ENCODE results near the gene CNKSR3. TPM values are rescaled to one million over a fixed set of nuclear protein-coding genes. Genes with fewer than 3 reads are reported as not detected.

Gene CNKSR3
- total RNA-seq, 1 donor: 4.7 TPM

DNA sequence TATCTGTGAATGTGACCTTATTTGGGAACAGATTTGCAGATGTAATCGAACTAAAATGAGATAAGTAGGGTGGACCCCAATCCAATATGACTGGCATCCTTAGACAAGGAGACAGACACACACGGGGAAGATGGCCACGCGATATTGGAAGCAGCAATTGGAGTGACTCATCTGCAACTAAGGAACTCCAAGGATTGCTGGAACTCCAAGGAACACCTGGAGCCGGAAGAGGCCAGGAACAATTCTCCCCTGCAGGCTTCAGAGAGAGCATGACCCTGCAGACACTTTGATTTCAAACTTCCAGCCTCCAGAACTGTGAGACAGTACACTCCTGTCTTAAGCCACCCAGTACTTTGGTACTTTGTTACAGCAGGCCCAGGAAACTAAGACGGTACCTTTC, 19.5 kb upstream of the CNKSR3 start:
- no peak overlapping the region for H3K4me3 ChIP-seq (ENCODE audit: low read depth, low read length)
- TF ChIP-seq, protein P1, sequence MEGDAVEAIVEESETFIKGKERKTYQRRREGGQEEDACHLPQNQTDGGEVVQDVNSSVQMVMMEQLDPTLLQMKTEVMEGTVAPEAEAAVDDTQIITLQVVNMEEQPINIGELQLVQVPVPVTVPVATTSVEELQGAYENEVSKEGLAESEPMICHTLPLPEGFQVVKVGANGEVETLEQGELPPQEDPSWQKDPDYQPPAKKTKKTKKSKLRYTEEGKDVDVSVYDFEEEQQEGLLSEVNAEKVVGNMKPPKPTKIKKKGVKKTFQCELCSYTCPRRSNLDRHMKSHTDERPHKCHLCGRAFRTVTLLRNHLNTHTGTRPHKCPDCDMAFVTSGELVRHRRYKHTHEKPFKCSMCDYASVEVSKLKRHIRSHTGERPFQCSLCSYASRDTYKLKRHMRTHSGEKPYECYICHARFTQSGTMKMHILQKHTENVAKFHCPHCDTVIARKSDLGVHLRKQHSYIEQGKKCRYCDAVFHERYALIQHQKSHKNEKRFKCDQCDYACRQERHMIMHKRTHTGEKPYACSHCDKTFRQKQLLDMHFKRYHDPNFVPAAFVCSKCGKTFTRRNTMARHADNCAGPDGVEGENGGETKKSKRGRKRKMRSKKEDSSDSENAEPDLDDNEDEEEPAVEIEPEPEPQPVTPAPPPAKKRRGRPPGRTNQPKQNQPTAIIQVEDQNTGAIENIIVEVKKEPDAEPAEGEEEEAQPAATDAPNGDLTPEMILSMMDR (IDR thresholded peaks at IDR 0.05; ENCODE audit: insufficient read depth, low read depth, low read length): no peak
- DNase-seq (ENCODE audit: low read depth): no peak

DNA sequence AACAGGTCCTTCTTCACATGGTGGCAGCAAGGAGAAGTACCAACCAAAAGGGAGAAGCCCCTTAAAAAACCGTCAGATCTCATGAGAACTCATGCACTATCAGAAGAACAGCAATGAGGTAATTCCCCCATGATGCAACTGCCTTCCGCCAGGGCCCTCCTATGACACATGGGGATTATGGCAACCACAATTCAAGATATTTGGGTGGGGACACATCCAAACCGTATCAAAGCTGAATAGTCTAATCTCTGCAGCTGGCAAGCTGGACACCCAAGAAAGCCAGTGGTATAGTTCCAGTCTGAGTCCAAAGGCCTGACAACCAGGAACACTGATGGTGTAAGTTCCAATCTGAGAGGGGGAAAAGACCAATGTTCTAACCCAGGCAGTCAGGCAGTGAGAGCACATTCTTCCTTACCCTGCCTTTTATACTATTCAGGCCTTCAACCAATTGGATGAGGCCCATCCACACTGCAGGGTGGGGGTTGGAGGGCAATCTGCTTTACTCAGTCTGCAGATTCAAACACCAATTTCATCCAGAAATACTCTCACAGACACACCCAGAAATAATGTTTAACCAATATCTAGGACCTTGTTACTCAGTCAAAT, 17.9 kb upstream of the CNKSR3 start:
- no peak for DNase-seq (ENCODE audit: low read depth)
- no peak overlapping the region for H3K4me3 ChIP-seq (ENCODE audit: low read depth, low read length)
- TF ChIP-seq, protein P1 (IDR thresholded peaks at IDR 0.05; ENCODE audit: insufficient read depth, low read depth, low read length): no peak

DNA sequence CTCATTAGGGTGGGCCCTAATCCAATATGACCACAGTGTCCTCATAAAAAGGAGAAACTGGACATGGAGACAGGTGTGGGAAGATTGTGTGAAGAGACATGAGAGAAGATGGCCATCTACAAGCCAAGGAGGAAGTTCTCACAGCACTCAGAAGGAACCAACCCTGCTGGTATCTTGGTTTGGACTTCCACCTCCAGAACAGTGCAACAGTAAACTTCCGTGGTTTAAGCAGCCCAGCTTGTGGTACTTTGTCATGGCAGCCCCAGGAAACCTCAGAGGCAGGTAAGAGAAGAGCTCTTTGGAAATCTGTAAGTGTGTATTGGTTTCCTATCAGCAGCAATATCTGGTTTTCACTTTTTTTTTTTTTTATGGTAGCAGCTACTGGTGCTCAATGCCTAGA, 16.5 kb upstream of the CNKSR3 start:
- no peak for DNase-seq (ENCODE audit: low read depth)
- TF ChIP-seq, protein P1 (IDR thresholded peaks at IDR 0.05; ENCODE audit: insufficient read depth, low read depth, low read length): no peak
- no peak overlapping the region for H3K4me3 ChIP-seq (ENCODE audit: low read depth, low read length)

DNA sequence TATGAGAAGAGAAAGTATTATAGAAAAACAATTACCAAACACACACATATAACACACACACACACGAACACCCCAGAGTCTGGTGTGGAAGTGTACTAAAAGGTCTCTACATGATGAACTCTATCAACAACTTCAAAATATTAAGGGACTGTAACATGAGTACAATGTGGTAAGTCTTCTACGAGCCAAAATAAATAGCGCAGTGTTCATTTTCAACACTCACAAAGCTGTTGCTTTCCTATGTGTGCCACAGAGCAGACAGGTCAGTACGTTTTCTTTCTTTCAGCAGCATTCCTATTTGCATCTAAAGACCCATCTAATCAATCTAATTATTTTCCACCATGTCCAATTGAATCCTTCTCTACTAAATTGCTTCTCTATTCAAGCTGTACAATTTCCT, 12.1 kb upstream of the CNKSR3 start:
- DNase-seq (ENCODE audit: low read depth): no peak
- H3K4me3 ChIP-seq (ENCODE audit: low read depth, low read length): no peak overlapping the region
- TF ChIP-seq, protein P1 (IDR thresholded peaks at IDR 0.05; ENCODE audit: insufficient read depth, low read depth, low read length): no peak

DNA sequence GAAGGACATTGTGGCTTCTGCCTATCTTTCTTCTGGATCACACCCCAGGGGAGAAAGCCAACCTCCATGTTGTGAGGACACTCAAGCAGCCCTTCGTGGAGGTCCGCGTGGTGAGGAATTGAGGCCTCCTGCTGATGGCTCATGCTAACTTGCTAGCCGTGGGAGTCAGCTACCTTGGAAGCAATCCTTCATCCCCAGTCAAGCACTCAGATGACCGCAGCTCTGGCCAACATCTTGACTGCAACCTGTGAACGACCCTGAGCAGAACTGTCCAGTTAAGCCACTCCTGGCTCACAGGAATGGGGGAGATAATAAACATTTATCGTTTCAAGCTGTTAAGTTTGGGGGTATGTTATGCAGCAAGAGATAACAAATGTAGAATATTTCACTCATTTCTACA, 10.9 kb upstream of the CNKSR3 start:
- no peak for DNase-seq (ENCODE audit: low read depth)
- TF ChIP-seq, protein P1 (IDR thresholded peaks at IDR 0.05; ENCODE audit: insufficient read depth, low read depth, low read length): no peak
- no peak overlapping the region for H3K4me3 ChIP-seq (ENCODE audit: low read depth, low read length)

DNA sequence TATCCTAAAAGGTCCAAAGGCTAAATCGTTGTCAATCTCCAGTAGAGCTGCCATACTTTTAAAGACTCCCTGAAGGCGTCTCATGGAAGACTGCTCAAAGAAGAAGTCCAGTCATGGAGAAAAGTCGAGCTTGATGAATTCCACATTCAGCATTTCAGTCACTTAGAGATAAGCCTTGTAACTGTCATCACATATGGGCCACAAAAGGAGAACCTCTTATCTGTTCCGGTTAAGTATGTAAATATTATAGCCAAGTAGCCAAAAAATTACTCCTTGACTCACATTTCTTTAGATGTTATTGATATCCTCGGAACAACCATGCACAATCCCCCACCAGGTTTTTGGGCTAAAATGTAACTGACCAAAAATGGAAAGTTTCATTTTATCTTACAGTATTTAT, 9.8 kb upstream of the CNKSR3 start:
- H3K4me3 ChIP-seq (ENCODE audit: low read depth, low read length): no peak overlapping the region
- no peak for DNase-seq (ENCODE audit: low read depth)
- TF ChIP-seq, protein P1 (IDR thresholded peaks at IDR 0.05; ENCODE audit: insufficient read depth, low read depth, low read length): no peak

DNA sequence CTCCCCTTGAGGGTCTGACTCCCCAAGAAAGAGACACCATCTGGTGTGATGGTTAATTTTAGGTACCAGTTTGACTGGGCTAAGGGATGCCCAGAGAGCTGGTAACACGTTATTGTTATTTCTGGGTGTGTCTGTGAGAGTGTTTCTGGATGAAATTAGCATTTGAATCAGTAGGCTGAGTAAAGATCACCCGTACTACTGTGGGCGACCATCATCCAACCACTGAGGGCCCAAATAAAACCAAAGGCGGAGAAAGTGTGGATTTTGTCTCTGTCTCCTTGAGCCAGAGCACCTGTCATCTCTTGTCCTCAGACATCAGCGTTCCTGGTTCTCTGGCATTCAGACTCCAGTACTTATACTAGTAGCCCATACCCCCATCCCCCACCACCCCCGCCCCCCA, 7.9 kb upstream of the CNKSR3 start:
- TF ChIP-seq, protein P1 (IDR thresholded peaks at IDR 0.05; ENCODE audit: insufficient read depth, low read depth, low read length): no peak
- no peak overlapping the region for H3K4me3 ChIP-seq (ENCODE audit: low read depth, low read length)
- no peak for DNase-seq (ENCODE audit: low read depth)

All from fibroblast of villous mesenchyme (primary cell).